ENCODE measurements around the gene IFIT3. TPM values are rescaled to one million over a fixed set of nuclear protein-coding genes. Genes with fewer than 3 reads are reported as not detected.

The IFIT3 gene
- total RNA-seq, 1 experiment from 2014 or later: 45.2 TPM

DNA sequence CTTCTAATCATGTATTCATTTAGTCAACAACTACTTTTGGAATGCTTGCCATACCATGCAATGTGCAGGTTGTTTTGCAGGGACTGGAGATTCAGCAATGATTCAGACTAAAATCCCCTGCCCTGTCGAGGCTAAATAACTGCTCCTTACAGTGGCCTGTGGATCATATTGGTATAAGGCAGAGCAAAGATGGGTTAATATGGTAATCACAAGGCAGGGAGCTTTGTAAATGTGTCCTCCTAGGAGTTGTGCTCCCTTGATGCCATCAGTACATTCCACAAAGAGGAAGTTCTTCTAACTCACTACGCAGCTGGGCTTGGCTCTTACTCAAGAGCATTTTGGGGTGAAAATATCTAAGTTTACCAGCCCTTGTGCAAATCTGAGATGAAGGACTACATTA is 26.6 kb upstream of the IFIT3 start:
- DNase-seq: no peak
- H3K4me3 Mint-ChIP-seq (ENCODE audit: low read depth, unreplicated experiment): peak overlapping the region; percentile 63
- peak overlapping the region; percentile 22 for H3K27ac Mint-ChIP-seq (ENCODE audit: unreplicated experiment)
- TF ChIP-seq, protein P1, sequence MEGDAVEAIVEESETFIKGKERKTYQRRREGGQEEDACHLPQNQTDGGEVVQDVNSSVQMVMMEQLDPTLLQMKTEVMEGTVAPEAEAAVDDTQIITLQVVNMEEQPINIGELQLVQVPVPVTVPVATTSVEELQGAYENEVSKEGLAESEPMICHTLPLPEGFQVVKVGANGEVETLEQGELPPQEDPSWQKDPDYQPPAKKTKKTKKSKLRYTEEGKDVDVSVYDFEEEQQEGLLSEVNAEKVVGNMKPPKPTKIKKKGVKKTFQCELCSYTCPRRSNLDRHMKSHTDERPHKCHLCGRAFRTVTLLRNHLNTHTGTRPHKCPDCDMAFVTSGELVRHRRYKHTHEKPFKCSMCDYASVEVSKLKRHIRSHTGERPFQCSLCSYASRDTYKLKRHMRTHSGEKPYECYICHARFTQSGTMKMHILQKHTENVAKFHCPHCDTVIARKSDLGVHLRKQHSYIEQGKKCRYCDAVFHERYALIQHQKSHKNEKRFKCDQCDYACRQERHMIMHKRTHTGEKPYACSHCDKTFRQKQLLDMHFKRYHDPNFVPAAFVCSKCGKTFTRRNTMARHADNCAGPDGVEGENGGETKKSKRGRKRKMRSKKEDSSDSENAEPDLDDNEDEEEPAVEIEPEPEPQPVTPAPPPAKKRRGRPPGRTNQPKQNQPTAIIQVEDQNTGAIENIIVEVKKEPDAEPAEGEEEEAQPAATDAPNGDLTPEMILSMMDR (IDR thresholded peaks at IDR 0.05; ENCODE audit: unreplicated experiment): no peak
- H3K36me3 Mint-ChIP-seq (ENCODE audit: insufficient read depth, unreplicated experiment): peaks cover 14% of the 10 kb centered on the region
- H3K4me1 Mint-ChIP-seq (ENCODE audit: low read depth, unreplicated experiment): peaks cover 33% of the 10 kb centered on the region
- CTCF ChIA-PET: interaction anchor here (0.7 kb wide), 1 partner anchor 69 kb away, joined by 3 read pairs; no protein-coding TSS in a partner anchor
- H3K9me3 Mint-ChIP-seq (ENCODE audit: low read depth, unreplicated experiment): no peaks in the 10 kb centered on the region
- H3K27me3 Mint-ChIP-seq (ENCODE audit: unreplicated experiment): no peaks in the 10 kb centered on the region
- BruUV-seq (replicated peaks): TSS peak; percentile 90
- intact Hi-C loops (cut with micrococcal nuclease; ENCODE audit: unreplicated experiment): loop anchor here (2.0 kb wide), 1 partner anchor 22 kb away; no protein-coding TSS in a partner anchor

DNA sequence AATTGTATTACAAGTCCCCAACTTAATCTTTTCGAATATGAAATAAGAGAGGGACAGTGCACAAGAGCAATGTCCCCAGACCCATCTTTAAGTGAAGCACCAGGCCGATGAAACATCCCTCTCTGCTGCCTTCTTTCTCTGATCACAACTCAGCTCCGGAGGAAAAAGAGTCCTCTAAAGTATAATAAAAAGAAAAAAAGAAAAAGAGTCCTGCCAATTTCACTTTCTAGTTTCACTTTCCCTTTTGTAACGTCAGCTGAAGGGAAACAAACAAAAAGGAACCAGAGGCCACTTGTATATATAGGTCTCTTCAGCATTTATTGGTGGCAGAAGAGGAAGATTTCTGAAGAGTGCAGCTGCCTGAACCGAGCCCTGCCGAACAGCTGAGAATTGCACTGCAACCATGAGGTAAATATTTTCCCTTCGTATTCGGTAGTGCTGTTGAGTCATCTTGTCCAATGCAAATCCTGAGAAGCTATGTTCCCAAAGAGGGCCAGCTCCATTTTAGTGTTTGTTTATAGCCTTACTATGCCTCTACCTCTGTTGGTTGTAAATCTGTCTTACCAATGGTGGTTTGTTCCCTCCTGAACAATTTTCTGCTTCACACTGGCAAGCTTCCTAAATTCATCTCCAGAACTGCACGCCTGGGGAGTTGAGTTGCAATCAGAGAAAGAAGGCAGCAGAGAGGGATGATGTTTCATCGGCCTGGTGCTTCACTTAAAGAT is 25.9 kb upstream of the IFIT3 start, which contains the start of gene IFIT2:
TSS of gene IFIT2 (plus strand) at position 326 of the 725 bp plus-strand sequence. CDS start at position 404, 78 bp downstream.
- TF ChIP-seq, protein P1 (IDR thresholded peaks at IDR 0.05; ENCODE audit: unreplicated experiment): no peak
- Mint-ChIP-seq H3K9me3 (ENCODE audit: low read depth, unreplicated experiment) (no peaks in the 10 kb centered on the region), H3K27me3 (ENCODE audit: unreplicated experiment) (no peaks in the 10 kb centered on the region), H3K27ac (ENCODE audit: unreplicated experiment) (peak within 1 kb of the TSS; percentile 22), H3K4me1 (ENCODE audit: low read depth, unreplicated experiment) (peaks cover 36% of the 10 kb centered on the region), H3K4me3 (ENCODE audit: low read depth, unreplicated experiment) (peak within 1 kb of the TSS; percentile 63), H3K36me3 (ENCODE audit: insufficient read depth, unreplicated experiment) (peaks cover 14% of the 10 kb centered on the region)
- no TSS peak for BruUV-seq (replicated peaks)
- DNase-seq: no peak
- CTCF ChIA-PET: interaction anchor here (0.7 to 1.3 kb wide), 3 partner anchors 68 to 273 kb away, joined by 3 to 4 read pairs (median 3); no protein-coding TSS in a partner anchor
- intact Hi-C loops (cut with micrococcal nuclease; ENCODE audit: unreplicated experiment): loop anchor here (2.0 kb wide), 1 partner anchor 23 kb away; no protein-coding TSS in a partner anchor

DNA sequence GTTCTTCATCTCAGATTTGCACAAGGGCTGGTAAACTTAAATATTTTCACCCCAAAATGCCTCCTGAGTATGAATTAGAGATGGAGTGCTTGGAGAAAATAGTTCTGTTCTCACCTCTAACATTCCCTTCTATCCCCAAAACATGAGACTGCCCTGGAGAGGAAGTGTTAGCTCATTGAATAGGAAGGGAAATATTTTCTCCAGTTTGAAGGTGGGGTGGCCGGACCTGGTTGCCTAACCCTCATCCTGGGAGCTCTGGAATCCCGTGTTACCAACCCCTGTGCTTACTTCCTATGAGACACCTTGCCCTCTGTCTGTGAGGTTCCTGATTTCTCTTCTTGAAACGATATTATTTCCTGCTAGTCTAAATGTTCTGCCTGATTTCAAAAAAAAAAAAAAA is 25.2 kb upstream of the IFIT3 start:
- peak; percentile 17 for DNase-seq
- no peaks in the 10 kb centered on the region for H3K9me3 Mint-ChIP-seq (ENCODE audit: low read depth, unreplicated experiment)
- TSS peak; percentile 50 for BruUV-seq (replicated peaks)
- peak overlapping the region; percentile 22 for H3K27ac Mint-ChIP-seq (ENCODE audit: unreplicated experiment)
- TF ChIP-seq, protein P1 (IDR thresholded peaks at IDR 0.05; ENCODE audit: unreplicated experiment): no peak
- H3K36me3 Mint-ChIP-seq (ENCODE audit: insufficient read depth, unreplicated experiment): peaks cover 14% of the 10 kb centered on the region
- CTCF ChIA-PET: interaction anchor here (0.7 to 1.3 kb wide), 2 partner anchors 67 to 273 kb away, joined by 3 to 4 read pairs; no protein-coding TSS in a partner anchor
- H3K4me3 Mint-ChIP-seq (ENCODE audit: low read depth, unreplicated experiment): peak overlapping the region; percentile 63
- peaks cover 42% of the 10 kb centered on the region for H3K4me1 Mint-ChIP-seq (ENCODE audit: low read depth, unreplicated experiment)
- intact Hi-C loops (cut with micrococcal nuclease; ENCODE audit: unreplicated experiment): no loop called here
- H3K27me3 Mint-ChIP-seq (ENCODE audit: unreplicated experiment): no peaks in the 10 kb centered on the region

DNA sequence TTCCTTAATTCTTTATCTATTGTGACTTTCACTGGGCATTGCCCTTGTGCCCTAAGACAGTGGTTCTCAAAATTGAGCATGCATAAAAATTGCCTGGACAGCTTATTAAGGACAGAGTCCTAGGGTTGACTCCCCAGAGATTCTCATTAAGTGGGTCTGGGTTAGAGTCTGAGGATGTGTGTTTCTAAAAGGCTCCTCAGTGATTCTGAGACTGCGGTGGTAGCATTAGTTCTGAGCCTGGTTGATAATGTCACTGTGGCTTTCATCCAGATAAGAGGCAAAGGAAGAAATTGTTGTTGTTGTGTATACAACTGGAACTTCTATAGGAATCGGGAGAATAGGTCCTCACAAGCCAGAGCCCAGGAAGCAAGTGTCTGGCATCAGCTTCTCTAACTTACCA is 24.6 kb upstream of the IFIT3 start:
- intact Hi-C loops (cut with micrococcal nuclease; ENCODE audit: unreplicated experiment): no loop called here
- Mint-ChIP-seq H3K4me1 (ENCODE audit: low read depth, unreplicated experiment) (peaks cover 42% of the 10 kb centered on the region), H3K9me3 (ENCODE audit: low read depth, unreplicated experiment) (no peaks in the 10 kb centered on the region), H3K27me3 (ENCODE audit: unreplicated experiment) (no peaks in the 10 kb centered on the region), H3K36me3 (ENCODE audit: insufficient read depth, unreplicated experiment) (peaks cover 18% of the 10 kb centered on the region), H3K4me3 (ENCODE audit: low read depth, unreplicated experiment) (peak overlapping the region; percentile 63), H3K27ac (ENCODE audit: unreplicated experiment) (peak overlapping the region; percentile 22)
- CTCF ChIA-PET: interaction anchor here (1.3 kb wide), 1 partner anchor 66 kb away, joined by 3 read pairs; no protein-coding TSS in a partner anchor
- DNase-seq: no peak
- no TSS peak for BruUV-seq (replicated peaks)
- TF ChIP-seq, protein P1 (IDR thresholded peaks at IDR 0.05; ENCODE audit: unreplicated experiment): no peak
